ENCODE measurements around the gene PTPRF. TPM values are rescaled to one million over a fixed set of nuclear protein-coding genes. Genes with fewer than 3 reads are reported as not detected.

PTPRF gene
- total RNA-seq, 1 donor from 2014 or later: 155 TPM

DNA sequence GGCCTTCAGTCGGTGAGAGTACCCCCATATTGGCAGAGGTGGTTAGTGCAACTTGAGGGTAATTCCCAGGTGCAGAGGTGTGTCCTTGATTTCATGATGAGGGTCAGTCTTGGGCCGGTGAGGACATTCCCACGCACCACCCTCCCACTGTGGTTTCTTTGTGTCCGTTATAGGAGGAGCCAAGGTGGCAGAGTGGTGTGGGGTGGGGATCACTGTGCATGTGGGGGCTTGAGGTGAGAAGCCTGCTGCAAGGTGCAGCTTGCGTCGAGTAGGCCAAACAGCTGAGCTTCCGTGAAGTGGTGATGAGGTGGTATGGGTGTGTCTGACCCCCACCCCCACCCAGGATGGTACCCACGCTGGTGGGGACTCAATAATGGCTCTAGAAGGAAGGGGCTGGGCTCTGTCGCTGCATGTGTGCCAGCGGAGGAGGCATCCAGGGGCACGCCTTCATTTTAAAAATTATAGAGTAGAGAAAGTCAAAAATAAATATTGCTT, 6.2 kb downstream of the PTPRF start:
- H3K4me3 ChIP-seq (ENCODE audit: low read depth, low read length): no peak overlapping the region
- TF ChIP-seq, protein P1, sequence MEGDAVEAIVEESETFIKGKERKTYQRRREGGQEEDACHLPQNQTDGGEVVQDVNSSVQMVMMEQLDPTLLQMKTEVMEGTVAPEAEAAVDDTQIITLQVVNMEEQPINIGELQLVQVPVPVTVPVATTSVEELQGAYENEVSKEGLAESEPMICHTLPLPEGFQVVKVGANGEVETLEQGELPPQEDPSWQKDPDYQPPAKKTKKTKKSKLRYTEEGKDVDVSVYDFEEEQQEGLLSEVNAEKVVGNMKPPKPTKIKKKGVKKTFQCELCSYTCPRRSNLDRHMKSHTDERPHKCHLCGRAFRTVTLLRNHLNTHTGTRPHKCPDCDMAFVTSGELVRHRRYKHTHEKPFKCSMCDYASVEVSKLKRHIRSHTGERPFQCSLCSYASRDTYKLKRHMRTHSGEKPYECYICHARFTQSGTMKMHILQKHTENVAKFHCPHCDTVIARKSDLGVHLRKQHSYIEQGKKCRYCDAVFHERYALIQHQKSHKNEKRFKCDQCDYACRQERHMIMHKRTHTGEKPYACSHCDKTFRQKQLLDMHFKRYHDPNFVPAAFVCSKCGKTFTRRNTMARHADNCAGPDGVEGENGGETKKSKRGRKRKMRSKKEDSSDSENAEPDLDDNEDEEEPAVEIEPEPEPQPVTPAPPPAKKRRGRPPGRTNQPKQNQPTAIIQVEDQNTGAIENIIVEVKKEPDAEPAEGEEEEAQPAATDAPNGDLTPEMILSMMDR (conservative IDR thresholded peaks at IDR 0.05; ENCODE audit: low read depth, low read length): no peak
- DNase-seq (ENCODE audit: low read depth): no peak

GRCh38 chr1:43537423-43538142, 6.9 kb downstream of the PTPRF start:
- TF ChIP-seq, protein P1 (conservative IDR thresholded peaks at IDR 0.05; ENCODE audit: low read depth, low read length): no peak
- DNase-seq (ENCODE audit: low read depth): no peak
- no peak overlapping the region for H3K4me3 ChIP-seq (ENCODE audit: low read depth, low read length)

GRCh38 chr1:43538143-43538487, 7.4 kb downstream of the PTPRF start:
- DNase-seq (ENCODE audit: low read depth): no peak
- TF ChIP-seq, protein P1 (conservative IDR thresholded peaks at IDR 0.05; ENCODE audit: low read depth, low read length): no peak
- no peak overlapping the region for H3K4me3 ChIP-seq (ENCODE audit: low read depth, low read length)

DNA sequence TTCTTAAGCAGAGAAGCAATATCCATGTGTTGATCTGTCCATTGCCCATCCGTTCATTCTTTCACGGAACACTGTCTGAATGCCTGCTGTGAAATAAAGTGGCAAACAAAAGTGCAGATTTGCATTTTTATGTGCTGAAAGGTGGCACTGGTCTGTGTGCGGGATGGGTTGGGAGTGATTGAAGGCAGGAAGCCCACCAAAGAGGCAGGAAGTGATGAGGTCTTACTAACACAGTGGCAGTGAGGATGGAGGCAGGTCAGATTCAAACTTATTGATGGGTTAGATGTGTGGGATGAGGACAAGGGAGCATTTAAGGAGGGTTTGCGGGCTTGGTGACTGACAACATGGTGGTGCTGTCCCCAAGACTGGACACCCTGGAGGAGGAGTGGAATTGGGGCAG, 8.3 kb downstream of the PTPRF start:
- no peak overlapping the region for H3K4me3 ChIP-seq (ENCODE audit: low read depth, low read length)
- TF ChIP-seq, protein P1 (conservative IDR thresholded peaks at IDR 0.05; ENCODE audit: low read depth, low read length): no peak

DNA sequence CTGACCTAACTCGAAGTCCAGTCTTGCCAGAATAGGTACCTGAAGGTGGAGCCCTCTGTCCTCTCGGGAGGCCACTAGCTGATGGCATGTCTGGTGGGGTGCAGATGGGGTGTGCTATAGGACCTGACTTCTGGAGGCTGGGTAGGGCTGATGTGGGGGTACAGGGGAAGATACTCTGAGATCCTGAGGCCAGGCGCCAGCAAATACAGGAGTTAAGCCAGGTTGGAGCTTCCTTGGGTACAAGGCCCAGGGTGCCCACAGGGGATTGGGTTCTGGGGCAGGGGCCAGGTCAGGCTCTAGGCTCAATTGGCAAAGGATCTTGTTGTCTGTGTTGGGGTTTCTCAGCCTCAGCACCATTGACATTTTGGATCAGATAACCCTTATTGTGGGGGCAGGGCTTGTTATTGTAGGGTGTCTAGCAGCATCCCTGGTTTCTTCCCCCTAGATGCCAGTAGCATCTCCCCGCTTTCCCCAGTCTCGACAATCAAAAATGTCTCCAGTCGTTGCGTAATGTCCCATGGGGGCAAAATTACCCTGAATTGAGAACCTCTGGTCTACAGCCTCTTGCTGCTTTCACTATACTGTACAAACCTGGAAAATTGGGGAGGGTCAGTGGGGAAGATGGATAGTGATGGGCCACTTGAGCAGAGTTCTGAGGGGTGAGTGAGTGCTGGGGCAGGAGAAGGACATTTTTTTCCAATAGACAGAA, 9.2 kb downstream of the PTPRF start:
- no peak for DNase-seq (ENCODE audit: low read depth)
- TF ChIP-seq, protein P1 (conservative IDR thresholded peaks at IDR 0.05; ENCODE audit: low read depth, low read length): no peak
- no peak overlapping the region for H3K4me3 ChIP-seq (ENCODE audit: low read depth, low read length)

More for the DNA sequence above, 8.3 kb downstream of the PTPRF start:
- no peak for DNase-seq (ENCODE audit: low read depth)

DNA sequence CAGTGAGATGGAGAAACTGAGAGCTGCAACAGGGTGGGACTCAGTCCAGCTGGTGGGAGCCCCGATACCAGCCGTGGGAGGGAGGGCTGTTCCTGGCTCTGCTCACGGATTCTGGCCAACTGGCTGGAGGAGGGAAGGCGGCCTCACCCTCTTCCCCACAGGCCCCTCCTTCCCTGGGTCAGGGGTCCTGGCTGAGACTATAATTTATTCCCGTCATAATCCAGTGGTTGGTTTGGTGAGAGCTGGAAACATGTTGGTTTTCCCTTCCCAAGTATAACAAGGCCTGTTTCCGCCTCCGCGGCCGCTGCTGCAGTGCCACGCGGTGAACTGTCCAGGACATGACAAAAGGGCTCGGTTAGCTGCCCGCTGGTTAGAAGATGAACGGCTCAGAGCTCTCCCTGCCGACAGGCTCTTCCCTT, 10.0 kb downstream of the PTPRF start:
- H3K4me3 ChIP-seq (ENCODE audit: low read depth, low read length): no peak overlapping the region
- no peak for DNase-seq (ENCODE audit: low read depth)
- TF ChIP-seq, protein P1 (conservative IDR thresholded peaks at IDR 0.05; ENCODE audit: low read depth, low read length): no peak

Measured in epithelial cell of proximal tubule (primary cell).